OCI-LY1 (cell line): ENCODE measurements around the gene CACNA2D3.

Experiments used
- H2AFZ ChIP-seq: fragments of 200-600 bp; sonication (generic), shearing (Covaris generic); 2 replicates; pipeline ENCODE4 v1.6.0; 2014; ENCODE audit warnings: antibody characterized with exemption, mild to moderate bottlenecking, low read length
- H3F3A ChIP-seq: fragments of 200-600 bp; sonication (generic), shearing (Covaris generic); 2 replicates; pipeline ENCODE4 v1.6.0; 2014; ENCODE audit warnings: mild to moderate bottlenecking, antibody characterized with exemption, low read length, moderate library complexity; ENCODE audit not compliant: insufficient read depth
- H3K27ac ChIP-seq: fragments of 200-600 bp; sonication (generic); 2 replicates; pipeline ENCODE4 v1.5.1; 2014; ENCODE audit warnings: low read length, mixed run types, mild to moderate bottlenecking, low read depth; ENCODE audit not compliant: poor library complexity, severe bottlenecking
- H3K27me3 ChIP-seq: fragments of 200-600 bp; sonication (generic); 2 replicates; pipeline ENCODE4 v1.6.0; 2014; ENCODE audit warnings: antibody characterized with exemption, mild to moderate bottlenecking, low read length, moderate library complexity; ENCODE audit not compliant: insufficient read depth
- H3K36me3 ChIP-seq: fragments of 200-600 bp; sonication (generic); 2 replicates; pipeline ENCODE4 v1.6.1; 2014; ENCODE audit warnings: mild to moderate bottlenecking, antibody characterized with exemption, low read length, moderate library complexity, mixed read lengths; ENCODE audit not compliant: insufficient read depth
- H3K4me1 ChIP-seq: fragments of 200-600 bp; sonication (generic); 2 replicates; pipeline ENCODE4 v1.5.1; 2014; ENCODE audit warnings: mild to moderate bottlenecking, low read length, moderate library complexity; ENCODE audit not compliant: insufficient read depth, severe bottlenecking
- H3K4me2 ChIP-seq: fragments of 200-600 bp; sonication (generic), shearing (Covaris generic); 2 replicates; pipeline ENCODE4 v1.6.1; 2014; ENCODE audit warnings: low read length
- H3K4me3 ChIP-seq: fragments of 200-600 bp; sonication (generic); 2 replicates; pipeline ENCODE4 v1.5.1; 2014; ENCODE audit warnings: low read length, low read depth, mild to moderate bottlenecking, mixed read lengths; ENCODE audit not compliant: poor library complexity, severe bottlenecking
- H3K79me2 ChIP-seq: fragments of 200-600 bp; shearing (Covaris generic); 2 replicates; pipeline ENCODE4 v1.6.1; 2016; ENCODE audit warnings: mixed run types, low read length, mixed read lengths; ENCODE audit not compliant: insufficient read depth
- H3K9ac ChIP-seq: fragments of 200-600 bp; sonication (generic), shearing (Covaris generic); 2 replicates; pipeline ENCODE4 v1.6.1; 2014; ENCODE audit warnings: mild to moderate bottlenecking, low read length, mixed read lengths
- H3K9me2 ChIP-seq: fragments of 200-600 bp; sonication (generic), shearing (Covaris generic); 2 replicates; pipeline ENCODE4 v1.6.1; 2014; ENCODE audit warnings: low read depth, mild to moderate bottlenecking, low read length, mixed read lengths
- H3K9me3 ChIP-seq: fragments of 200-600 bp; shearing (Covaris generic); 2 replicates; pipeline ENCODE4 v1.6.1; 2014; ENCODE audit warnings: low read length, mixed read lengths
- H4K20me1 ChIP-seq: fragments of 200-600 bp; sonication (generic), shearing (Covaris generic); 2 replicates; pipeline ENCODE4 v1.6.0; 2016; ENCODE audit warnings: mild to moderate bottlenecking, low read length; ENCODE audit not compliant: insufficient read depth
- CTCF ChIP-seq: fragments of 200-600 bp; sonication (generic), shearing (Covaris generic); IDR thresholded peaks from 2 replicates; pipeline ENCODE4 v1.5.1; 2017; ENCODE audit warnings: mild to moderate bottlenecking, antibody characterized with exemption, low read length, moderate library complexity, mixed read lengths
- EZH2 ChIP-seq: fragments of 200-600 bp; sonication (generic), shearing (Covaris generic); IDR thresholded peaks from 2 replicates; pipeline ENCODE4 v1.8.0; 2017; ENCODE audit warnings: borderline replicate concordance, mixed run types, mild to moderate bottlenecking, antibody characterized with exemption, low read length, moderate library complexity, mixed read lengths

The CACNA2D3 gene

GRCh38 chr3:54917174-54917573, 794.8 kb downstream of the CACNA2D3 start:
- no peak overlapping the region for H3K27ac ChIP-seq
- no peaks in the 10 kb centered on the region for H3K27me3 ChIP-seq
- no peak overlapping the region for H3K4me3 ChIP-seq
- no peaks in the 10 kb centered on the region for H3K9me2 ChIP-seq
- no peaks in the 10 kb centered on the region for H3K4me1 ChIP-seq
- H3K79me2 ChIP-seq, result no peaks in the 10 kb centered on the region
- no peaks in the 10 kb centered on the region for H3F3A ChIP-seq
- no peaks in the 10 kb centered on the region for H3K9me3 ChIP-seq
- no peaks in the 10 kb centered on the region for H3K36me3 ChIP-seq
- TF ChIP-seq EZH2, result no peak
- TF ChIP-seq CTCF, result no peak
- no peak overlapping the region for H3K4me2 ChIP-seq
- no peaks in the 10 kb centered on the region for H4K20me1 ChIP-seq
- no peak overlapping the region for H2AFZ ChIP-seq
- H3K9ac ChIP-seq, result no peak overlapping the region

- Histone ChIP-seq H3K36me3 (no peaks in the 10 kb centered on the region), H3K9me3 (no peaks in the 10 kb centered on the region), H3K4me1 (no peaks in the 10 kb centered on the region), H3K9me2 (no peaks in the 10 kb centered on the region), H3K27me3 (no peaks in the 10 kb centered on the region), H3K27ac (no peak overlapping the region), H3F3A (no peaks in the 10 kb centered on the region), H4K20me1 (no peaks in the 10 kb centered on the region), H3K79me2 (no peaks in the 10 kb centered on the region), H2AFZ (no peak overlapping the region), H3K4me2 (no peak overlapping the region), H3K4me3 (no peak overlapping the region), H3K9ac (no peak overlapping the region)
- TF ChIP-seq CTCF (no peak), EZH2 (no peak)
These were observed 795.5 kb downstream of the CACNA2D3 start for GRCh38 chr3:54917862-54918261.

- H3F3A ChIP-seq, result no peaks in the 10 kb centered on the region
- no peak for TF ChIP-seq EZH2
- TF ChIP-seq CTCF, result no peak
- H3K9me3 ChIP-seq, result no peaks in the 10 kb centered on the region
- H4K20me1 ChIP-seq, result no peaks in the 10 kb centered on the region
- no peaks in the 10 kb centered on the region for H3K4me1 ChIP-seq
- no peaks in the 10 kb centered on the region for H3K27me3 ChIP-seq
- no peak overlapping the region for H3K4me3 ChIP-seq
- no peaks in the 10 kb centered on the region for H3K9me2 ChIP-seq
- no peak overlapping the region for H3K9ac ChIP-seq
- H2AFZ ChIP-seq, result no peak overlapping the region
- no peaks in the 10 kb centered on the region for H3K79me2 ChIP-seq
- H3K27ac ChIP-seq, result no peak overlapping the region
- H3K36me3 ChIP-seq, result no peaks in the 10 kb centered on the region
- H3K4me2 ChIP-seq, result no peak overlapping the region
These were observed 796.2 kb downstream of the CACNA2D3 start for GRCh38 chr3:54918516-54918915.
